SK-N-SH treated with all-trans-retinoic acid at 6 μM for 48 hours (cell line): Measurements from ENCODE around the gene SLCO3A1.

Experiments used
- ATAC-seq: fragments of 200-7000 bp; cut with Tn5 transposase; 3 replicates; pipeline ENCODE4 v1.9.1; 2020; ENCODE audit warnings: mild to moderate bottlenecking, moderate library complexity
- ARNTL ChIP-seq: fragments of 450-650 bp; formaldehyde crosslinking; IDR thresholded peaks from 2 replicates; pipeline ENCODE4 v1.5.0; 2020; ENCODE audit warnings: low read depth, mild to moderate bottlenecking, moderate library complexity, borderline replicate concordance
- BACH2 ChIP-seq: fragments of 250-450 bp; sonication (Bioruptor Pico); IDR thresholded peaks from 2 replicates; pipeline ENCODE4 v1.9.0; 2021; ENCODE audit warnings: mild to moderate bottlenecking, borderline replicate concordance
- CREB5 ChIP-seq: fragments of 250-450 bp; sonication (Bioruptor Pico); IDR thresholded peaks from 2 replicates; pipeline ENCODE4 v1.5.1; 2020; ENCODE audit warnings: low read depth, mild to moderate bottlenecking, moderate library complexity
- CSDC2 ChIP-seq: fragments of 250-450 bp; sonication (Bioruptor Pico); IDR thresholded peaks from 2 replicates; pipeline ENCODE4 v1.5.0; 2020; ENCODE audit warnings: mild to moderate bottlenecking, moderate library complexity
- GLIS3 ChIP-seq: fragments of 250-450 bp; sonication (Bioruptor Pico); IDR thresholded peaks from 2 replicates; pipeline ENCODE4 v1.5.0; 2020; ENCODE audit warnings: mild to moderate bottlenecking, moderate library complexity
- ISL1 ChIP-seq: fragments of 250-450 bp; sonication (Bioruptor Pico); IDR thresholded peaks from 2 replicates; pipeline ENCODE4 v2.1.2; 2022; ENCODE audit warnings: mild to moderate bottlenecking, moderate library complexity
- OSR1 ChIP-seq: fragments of 250-450 bp; sonication (Bioruptor Pico); IDR thresholded peaks from 2 replicates; pipeline ENCODE4 v1.8.0; 2022; ENCODE audit warnings: moderate library complexity, mild to moderate bottlenecking, inconsistent platforms
- PATZ1 ChIP-seq: fragments of 250-450 bp; sonication (Bioruptor Pico); IDR thresholded peaks from 2 replicates; pipeline ENCODE4 v1.8.0; 2020; ENCODE audit warnings: mild to moderate bottlenecking, moderate library complexity, borderline replicate concordance
- POU6F1 ChIP-seq: fragments of 250-450 bp; sonication (Bioruptor Pico); IDR thresholded peaks from 2 replicates; pipeline ENCODE4 v1.8.0; 2021; ENCODE audit warnings: low read depth, mild to moderate bottlenecking, moderate library complexity, borderline replicate concordance
- PPARA ChIP-seq: fragments of 250-450 bp; sonication (Bioruptor Pico); IDR thresholded peaks from 2 replicates; pipeline ENCODE4 v1.5.0; 2020; ENCODE audit warnings: mild to moderate bottlenecking, borderline replicate concordance
- RARB ChIP-seq: fragments of 250-450 bp; sonication (Bioruptor Pico); IDR thresholded peaks from 2 replicates; pipeline ENCODE4 v1.8.0; 2021; ENCODE audit warnings: mild to moderate bottlenecking, moderate library complexity
- SNAI2 ChIP-seq: fragments of 250-450 bp; sonication (Bioruptor Pico); IDR thresholded peaks from 2 replicates; pipeline ENCODE4 v1.5.0; 2020; ENCODE audit warnings: mild to moderate bottlenecking, moderate library complexity
- TCF4 ChIP-seq: fragments of 250-450 bp; sonication (Bioruptor Pico); IDR thresholded peaks from 2 replicates; pipeline ENCODE4 v1.8.0; 2021; ENCODE audit warnings: mild to moderate bottlenecking, moderate library complexity, borderline replicate concordance
- TOX ChIP-seq: fragments of 250-450 bp; sonication (Bioruptor Pico); IDR thresholded peaks from 2 replicates; pipeline ENCODE4 v1.8.0; 2021; ENCODE audit warnings: mild to moderate bottlenecking, moderate library complexity, borderline replicate concordance
- ZC3H10 ChIP-seq: fragments of 250-450 bp; sonication (Bioruptor Pico); IDR thresholded peaks from 2 replicates; pipeline ENCODE4 v1.5.1; 2021; ENCODE audit warnings: mild to moderate bottlenecking, moderate library complexity
- ZFP3 ChIP-seq: fragments of 250-450 bp; sonication (Bioruptor Pico); IDR thresholded peaks from 2 replicates; pipeline ENCODE4 v1.5.0; 2020; ENCODE audit warnings: mild to moderate bottlenecking, moderate library complexity
- ZFP30 ChIP-seq: fragments of 450-650 bp; formaldehyde crosslinking; IDR thresholded peaks from 2 replicates; pipeline ENCODE4 v1.5.0; 2022; ENCODE audit warnings: mild to moderate bottlenecking, moderate library complexity
- ZNF565 ChIP-seq: fragments of 450-650 bp; formaldehyde crosslinking; conservative IDR thresholded peaks from 2 replicates; pipeline ENCODE4 v1.5.0; 2020; ENCODE audit warnings: low read depth, mild to moderate bottlenecking, moderate library complexity
- ZNF70 ChIP-seq: fragments of 450-650 bp; formaldehyde crosslinking; IDR thresholded peaks from 2 replicates; pipeline ENCODE4 v1.5.0; 2020; ENCODE audit warnings: mild to moderate bottlenecking, moderate library complexity
- ZNF8 ChIP-seq: fragments of 450-650 bp; formaldehyde crosslinking; IDR thresholded peaks from 2 replicates; pipeline ENCODE4 v1.5.0; 2020; ENCODE audit warnings: mild to moderate bottlenecking, moderate library complexity
- TF ChIP-seq, protein P1 (sequence below): fragments of 250-450 bp; sonication (Bioruptor Pico); IDR thresholded peaks from 2 replicates; pipeline ENCODE4 v1.5.0; 2020; ENCODE audit warnings: mild to moderate bottlenecking, moderate library complexity

SLCO3A1 gene

DNA sequence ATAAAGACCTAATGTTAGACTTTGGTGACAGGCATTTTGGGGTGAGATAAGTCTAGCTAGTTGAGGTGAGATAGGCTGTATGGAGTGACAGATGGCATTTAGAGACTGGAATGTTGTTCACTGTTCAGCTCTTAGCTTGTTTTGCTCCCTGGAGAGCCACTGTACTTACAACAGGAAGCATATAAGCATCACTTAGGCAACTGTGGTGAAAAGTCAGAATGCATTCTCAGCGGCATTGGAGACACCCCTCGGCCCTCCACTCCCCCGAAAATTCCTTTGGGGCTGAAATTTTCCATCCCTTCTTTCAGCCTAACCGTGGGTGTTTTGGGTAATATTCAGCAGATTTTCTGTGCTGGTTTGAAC is 73.4 kb downstream of the SLCO3A1 start (continued):
- no peak for TF ChIP-seq CREB5 (CRISPR knock-in tag)
- TF ChIP-seq OSR1 (CRISPR knock-in tag), result no peak

DNA sequence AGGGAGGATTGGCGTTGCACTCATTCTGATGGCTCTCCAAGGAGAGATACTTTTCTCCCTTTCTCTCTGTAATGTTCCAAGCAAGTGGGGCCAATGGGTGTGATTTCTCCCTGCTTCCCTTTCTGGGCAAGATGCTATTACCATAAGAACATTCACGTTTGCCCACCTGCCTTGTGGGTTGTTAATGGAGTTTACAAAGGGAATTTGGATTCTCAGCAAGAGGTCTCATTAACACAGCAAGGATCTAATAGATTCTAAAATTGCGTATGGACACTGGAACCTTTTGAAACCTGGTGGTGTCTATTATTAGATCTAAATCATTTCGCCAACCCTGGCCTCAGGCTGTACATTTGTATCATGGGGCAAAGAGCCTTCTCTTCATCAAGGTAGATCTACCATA is 74.1 kb downstream of the SLCO3A1 start:
- no peak for ATAC-seq
- TF ChIP-seq BACH2 (CRISPR knock-in tag) (no peak), PPARA (CRISPR knock-in tag) (no peak), ZNF565 (CRISPR knock-in tag) (no peak), ZNF70 (CRISPR knock-in tag) (no peak), ARNTL (CRISPR knock-in tag) (no peak), TOX (CRISPR knock-in tag) (no peak), ZFP3 (CRISPR knock-in tag) (no peak), ZC3H10 (CRISPR knock-in tag) (no peak), POU6F1 (no peak), TCF4 (no peak), SNAI2 (no peak), RARB (no peak), OSR1 (CRISPR knock-in tag) (no peak), CREB5 (CRISPR knock-in tag) (no peak), GLIS3 (CRISPR knock-in tag) (no peak), PATZ1 (no peak)
- TF ChIP-seq, all 23 proteins: peak for 0

DNA sequence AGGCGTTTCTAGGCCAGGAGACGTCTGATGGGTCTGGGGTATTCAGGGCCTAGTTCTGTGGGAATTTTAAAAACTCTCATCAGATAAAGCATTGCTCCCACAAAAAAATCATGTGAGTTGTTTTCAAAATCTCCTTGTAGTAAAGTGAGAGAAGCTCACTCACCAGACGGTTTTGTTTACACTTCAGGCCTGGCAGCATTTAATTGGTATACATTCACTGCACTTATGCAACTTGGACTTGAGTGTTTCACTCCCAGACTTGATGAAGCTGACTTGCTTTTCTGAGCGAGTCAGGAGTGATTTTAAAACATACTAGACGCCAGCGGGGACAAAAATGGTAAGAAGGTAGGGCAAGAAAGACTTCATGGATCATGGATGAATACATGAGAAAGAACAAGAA is 75.2 kb downstream of the SLCO3A1 start:
- TF ChIP-seq ZNF8 (CRISPR knock-in tag) (no peak), ZNF70 (CRISPR knock-in tag) (no peak), ZNF565 (CRISPR knock-in tag) (no peak), TCF4 (no peak), POU6F1 (no peak), ZFP3 (CRISPR knock-in tag) (no peak), RARB (no peak), ZFP30 (CRISPR knock-in tag) (no peak), OSR1 (CRISPR knock-in tag) (no peak)
- no peak for ATAC-seq

DNA sequence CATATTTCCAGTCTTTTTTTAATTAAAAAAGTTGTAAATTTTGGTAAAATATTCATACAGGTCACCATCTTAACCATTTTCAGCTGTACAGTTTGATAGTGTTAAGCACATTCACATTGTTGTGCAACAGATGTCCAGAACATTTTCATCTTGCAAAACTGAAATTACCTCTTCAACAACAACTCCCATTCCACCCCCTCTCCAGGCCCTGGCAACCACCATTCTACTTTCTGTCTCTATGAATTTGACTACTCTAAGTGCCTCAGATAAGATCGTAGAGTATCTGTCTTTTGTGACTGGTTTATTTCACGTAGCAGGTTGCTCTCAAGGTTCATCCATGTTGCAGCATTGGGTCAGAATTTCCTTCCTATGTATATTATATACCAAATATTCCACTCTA is 76.0 kb downstream of the SLCO3A1 start:
- no peak for ATAC-seq
- TF ChIP-seq OSR1 (CRISPR knock-in tag) (no peak), PATZ1 (no peak), ARNTL (CRISPR knock-in tag) (no peak), GLIS3 (CRISPR knock-in tag) (no peak), BACH2 (CRISPR knock-in tag) (no peak), ISL1 (CRISPR knock-in tag) (peak; percentile 66), TOX (CRISPR knock-in tag) (no peak), ZNF70 (CRISPR knock-in tag) (no peak), CSDC2 (CRISPR knock-in tag) (no peak), TCF4 (peak; percentile 21; the same call in 1 of the 2 replicates), POU6F1 (no peak)
- TF ChIP-seq, protein P1, sequence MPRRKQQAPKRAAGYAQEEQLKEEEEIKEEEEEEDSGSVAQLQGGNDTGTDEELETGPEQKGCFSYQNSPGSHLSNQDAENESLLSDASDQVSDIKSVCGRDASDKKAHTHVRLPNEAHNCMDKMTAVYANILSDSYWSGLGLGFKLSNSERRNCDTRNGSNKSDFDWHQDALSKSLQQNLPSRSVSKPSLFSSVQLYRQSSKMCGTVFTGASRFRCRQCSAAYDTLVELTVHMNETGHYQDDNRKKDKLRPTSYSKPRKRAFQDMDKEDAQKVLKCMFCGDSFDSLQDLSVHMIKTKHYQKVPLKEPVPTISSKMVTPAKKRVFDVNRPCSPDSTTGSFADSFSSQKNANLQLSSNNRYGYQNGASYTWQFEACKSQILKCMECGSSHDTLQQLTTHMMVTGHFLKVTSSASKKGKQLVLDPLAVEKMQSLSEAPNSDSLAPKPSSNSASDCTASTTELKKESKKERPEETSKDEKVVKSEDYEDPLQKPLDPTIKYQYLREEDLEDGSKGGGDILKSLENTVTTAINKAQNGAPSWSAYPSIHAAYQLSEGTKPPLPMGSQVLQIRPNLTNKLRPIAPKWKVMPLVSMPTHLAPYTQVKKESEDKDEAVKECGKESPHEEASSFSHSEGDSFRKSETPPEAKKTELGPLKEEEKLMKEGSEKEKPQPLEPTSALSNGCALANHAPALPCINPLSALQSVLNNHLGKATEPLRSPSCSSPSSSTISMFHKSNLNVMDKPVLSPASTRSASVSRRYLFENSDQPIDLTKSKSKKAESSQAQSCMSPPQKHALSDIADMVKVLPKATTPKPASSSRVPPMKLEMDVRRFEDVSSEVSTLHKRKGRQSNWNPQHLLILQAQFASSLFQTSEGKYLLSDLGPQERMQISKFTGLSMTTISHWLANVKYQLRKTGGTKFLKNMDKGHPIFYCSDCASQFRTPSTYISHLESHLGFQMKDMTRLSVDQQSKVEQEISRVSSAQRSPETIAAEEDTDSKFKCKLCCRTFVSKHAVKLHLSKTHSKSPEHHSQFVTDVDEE (CRISPR knock-in tag), result no peak
